PC-3 (cell line): Measurements from ENCODE around the gene ASPSCR1.

Experiments used
- CTCF ChIP-seq: fragments of 300-600 bp; sonication (generic); conservative IDR thresholded peaks from 2 replicates; pipeline ENCODE4 v1.5.1; 2017; ENCODE audit warnings: antibody characterized with exemption, low read depth, mild to moderate bottlenecking, low read length
- EZH2 ChIP-seq: fragments of 300-600 bp; sonication (generic); IDR thresholded peaks from one replicate; pipeline ENCODE4 v1.6.1; 2017; ENCODE audit warnings: antibody characterized with exemption, mild to moderate bottlenecking, low read length; ENCODE audit not compliant: unreplicated experiment
- EZH2phosphoT487 ChIP-seq: fragments of 300-600 bp; sonication (generic); IDR thresholded peaks from 2 replicates; pipeline ENCODE4 v1.6.1; 2018; ENCODE audit warnings: mild to moderate bottlenecking, antibody characterized with exemption, low read length, borderline replicate concordance

- TF ChIP-seq CTCF (no peak), EZH2 (no peak), EZH2phosphoT487 (no peak)
Measured at GRCh38 chr17:81957691-81958432, 19.6 kb upstream of the ASPSCR1 start.
